Naive thymus-derived CD4-positive, alpha-beta T cell (primary cell): Measurements from ENCODE around the gene TRPC6. TPM values are rescaled to one million over a fixed set of nuclear protein-coding genes. Genes with fewer than 3 reads are reported as not detected.

Source experiments
- ATAC-seq: fragments of 150-1000 bp; cut with Tn5 transposase; 2 replicates; pipeline ENCODE4 v1.10.0; 2021; ENCODE audit warnings: mild to moderate bottlenecking, moderate library complexity
- CTCF ChIA-PET: fragments of 350-600 bp; sonication (Branson Sonifier 250); formaldehyde crosslinking; loops from one replicate; lab custom pipeline; 2021; ENCODE audit warnings: antibody characterized with exemption; lab: Charles Lee
- POLR2A ChIA-PET: fragments of 350-600 bp; sonication (Branson Sonifier 250); formaldehyde crosslinking; loops from one replicate; lab custom pipeline; 2021; ENCODE audit warnings: antibody characterized with exemption, inconsistent platforms; lab: Charles Lee
- DNase-seq, 9 donors: peaks; one replicate each; pipeline versions ENCODE4 v3.0.0 to v3.0.0-alpha.2; 2020 to 2022; ENCODE audit warnings: mixed read lengths in 1 of 9
- H3K27ac ChIP-seq: one replicate; pipeline ENCODE4 v1.7.0; 2013; ENCODE audit warnings: mild to moderate bottlenecking, low read depth, low read length, moderate library complexity
- H3K27me3 ChIP-seq, 2 donors: one replicate each; pipeline ENCODE4 v1.7.0; 2013; ENCODE audit warnings: low read length in 2 of 2, mild to moderate bottlenecking in 2 of 2, moderate library complexity in 2 of 2; ENCODE audit not compliant: control insufficient read depth in 2 of 2, insufficient read depth in 2 of 2
- H3K36me3 ChIP-seq, 3 experiments: 1 replicate in 2 of 3; 2 replicates in 1 of 3; pipeline ENCODE4 v1.7.0; 2013; ENCODE audit warnings: low read length in 3 of 3, mild to moderate bottlenecking in 3 of 3, moderate library complexity in 1 of 3; ENCODE audit not compliant: insufficient read depth in 3 of 3, control insufficient read depth in 2 of 3
- H3K4me1 ChIP-seq, 2 donors: one replicate each; pipeline ENCODE4 v1.7.0; 2013; ENCODE audit warnings: low read length in 2 of 2, mild to moderate bottlenecking in 2 of 2, moderate library complexity in 1 of 2; ENCODE audit not compliant: control insufficient read depth in 2 of 2, insufficient read depth in 2 of 2
- H3K4me3 ChIP-seq: 2 replicates; pipeline ENCODE4 v1.7.0; 2013; ENCODE audit warnings: mild to moderate bottlenecking, low read length
- H3K9me3 ChIP-seq, 3 experiments: 1 replicate in 2 of 3; 2 replicates in 1 of 3; pipeline ENCODE4 v1.7.0; 2013; ENCODE audit warnings: low read length in 3 of 3; ENCODE audit not compliant: control insufficient read depth in 2 of 3
- H3K27ac Mint-ChIP-seq, 9 donors: one replicate each; pipeline ENCODE4 v1.8.0; 2020 to 2022; ENCODE audit warnings: mixed read lengths in 9 of 9, mild to moderate bottlenecking in 8 of 9, moderate library complexity in 5 of 9, inconsistent platforms in 2 of 9
- H3K27me3 Mint-ChIP-seq, 5 donors: one replicate each; pipeline ENCODE4 v1.8.0; 2021 to 2022; ENCODE audit warnings: mixed read lengths in 5 of 5, mild to moderate bottlenecking in 1 of 5
- H3K36me3 Mint-ChIP-seq, 5 donors: one replicate each; pipeline ENCODE4 v1.8.0; 2020 to 2022; ENCODE audit warnings: mixed read lengths in 5 of 5, mild to moderate bottlenecking in 3 of 5, inconsistent platforms in 1 of 5
- H3K4me1 Mint-ChIP-seq, 7 donors: one replicate each; pipeline ENCODE4 v1.8.0; 2020 to 2022; ENCODE audit warnings: mixed read lengths in 7 of 7, mild to moderate bottlenecking in 3 of 7, inconsistent platforms in 1 of 7
- H3K4me3 Mint-ChIP-seq, 10 donors: one replicate each; pipeline ENCODE4 v1.8.0; 2020 to 2022; ENCODE audit warnings: mild to moderate bottlenecking in 10 of 10, mixed read lengths in 10 of 10, moderate library complexity in 6 of 10, inconsistent platforms in 2 of 10
- H3K9me3 Mint-ChIP-seq, 11 donors: one replicate each; pipeline ENCODE4 v1.8.0; 2020 to 2022; ENCODE audit warnings: mixed read lengths in 11 of 11, mild to moderate bottlenecking in 4 of 11, inconsistent platforms in 1 of 11, moderate library complexity in 1 of 11
- intact Hi-C, 2 donors: fragments of 100-400 bp; cut with micrococcal nuclease; formaldehyde crosslinking; loops; one replicate each; pipeline ENCODE4 v1.15.1; 2023
- polyA plus RNA-seq, 2 donors: library from polyadenylated mRNA; unstranded; fragments of 300-500 nt; fragmentation: Illumina TruSeq; gene quantifications; one replicate each; pipeline ENCODE4 v1.2.3, GENCODE V29; 2021
- total RNA-seq, 6 experiments: library from RNA in 5 of 6; stranded (reverse) in 5 of 6; gene quantifications; 1 replicate in 5 of 6; 2 replicates in 1 of 6; pipeline ENCODE4 v1.2.3 and lab custom pipeline; 2021 to 2026

The TRPC6 gene
- total and polyA plus RNA-seq, 7 experiments from 2014 or later, result not detected

DNA sequence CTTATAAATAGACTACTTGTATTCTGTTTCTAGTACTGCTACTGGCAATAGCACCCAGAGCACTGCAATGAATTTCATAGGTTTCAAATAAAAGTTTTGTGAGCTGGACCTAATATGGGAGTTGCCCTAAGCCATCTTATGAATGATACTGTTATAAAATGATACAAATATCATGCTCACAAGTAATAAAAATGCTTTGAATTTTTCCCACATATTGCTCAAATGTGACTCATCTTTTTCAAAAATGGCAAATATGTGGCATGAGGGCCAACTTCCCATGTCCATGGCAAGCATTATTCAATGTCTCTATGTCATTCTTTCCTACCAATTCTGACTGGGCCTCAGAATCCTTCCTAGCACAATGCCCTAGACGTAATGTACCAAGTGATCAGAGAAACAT lies 137.6 kb downstream of the TRPC6 start:
- Histone ChIP-seq H3K4me3 (no peak overlapping the region), H3K27ac (no peak overlapping the region), H3K27me3 (no peaks in the 10 kb centered on the region), H3K4me1 (no peaks in the 10 kb centered on the region), H3K36me3 (no peaks in the 10 kb centered on the region), H3K9me3 (peaks cover 0 to 7% (median 0%) of the 10 kb centered on the region in 3 experiments)
- DNase-seq (no peak), ATAC-seq (no peak)
- intact Hi-C loops, result no loop called here
- no peaks in the 10 kb centered on the region for H3K4me1 Mint-ChIP-seq
- no peaks in the 10 kb centered on the region for H3K36me3 Mint-ChIP-seq
- H3K27me3 Mint-ChIP-seq, result peaks cover 0 to 7% (median 0%) of the 10 kb centered on the region in 5 donors
- CTCF ChIA-PET, result no interaction called here
- POLR2A ChIA-PET, result no interaction called here
- H3K4me3 Mint-ChIP-seq, result no peak overlapping the region
- no peak overlapping the region for H3K27ac Mint-ChIP-seq
- peaks cover 0 to 10% (median 0%) of the 10 kb centered on the region in 11 donors for H3K9me3 Mint-ChIP-seq

DNA sequence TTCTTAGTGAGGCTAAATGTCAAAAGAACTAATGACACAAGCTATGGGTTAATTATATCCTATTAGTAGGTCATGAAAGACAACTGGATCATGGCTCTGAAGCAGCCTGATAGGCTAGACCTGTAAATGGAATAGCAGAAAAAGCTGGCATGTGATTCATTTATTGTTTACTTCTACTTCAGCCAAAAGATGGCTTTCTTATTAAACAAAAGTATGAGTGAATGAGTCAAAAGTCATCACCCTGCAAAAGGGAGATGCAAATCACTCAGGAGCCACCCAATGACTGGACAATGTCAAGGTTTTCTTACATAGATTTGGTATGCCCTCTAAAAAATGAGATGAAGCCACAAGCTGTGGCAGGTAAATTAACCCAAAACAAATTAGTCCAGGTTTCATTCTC lies 138.0 kb downstream of the TRPC6 start:
- H3K4me1 Mint-ChIP-seq, result no peaks in the 10 kb centered on the region
- H3K27me3 Mint-ChIP-seq, result peaks cover 0 to 7% (median 0%) of the 10 kb centered on the region in 5 donors
- intact Hi-C loops, result no loop called here
- Histone ChIP-seq H3K9me3 (peaks cover 0 to 7% (median 0%) of the 10 kb centered on the region in 3 experiments), H3K27ac (no peak overlapping the region), H3K27me3 (no peaks in the 10 kb centered on the region), H3K4me3 (no peak overlapping the region), H3K36me3 (no peaks in the 10 kb centered on the region), H3K4me1 (no peaks in the 10 kb centered on the region)
- no peak overlapping the region for H3K4me3 Mint-ChIP-seq
- DNase-seq, result no peak
- ATAC-seq, result no peak
- ChIA-PET POLR2A (no interaction called here), CTCF (no interaction called here)
- no peak overlapping the region for H3K27ac Mint-ChIP-seq
- H3K36me3 Mint-ChIP-seq, result no peaks in the 10 kb centered on the region
- peaks cover 0 to 10% (median 0%) of the 10 kb centered on the region in 11 donors for H3K9me3 Mint-ChIP-seq

DNA sequence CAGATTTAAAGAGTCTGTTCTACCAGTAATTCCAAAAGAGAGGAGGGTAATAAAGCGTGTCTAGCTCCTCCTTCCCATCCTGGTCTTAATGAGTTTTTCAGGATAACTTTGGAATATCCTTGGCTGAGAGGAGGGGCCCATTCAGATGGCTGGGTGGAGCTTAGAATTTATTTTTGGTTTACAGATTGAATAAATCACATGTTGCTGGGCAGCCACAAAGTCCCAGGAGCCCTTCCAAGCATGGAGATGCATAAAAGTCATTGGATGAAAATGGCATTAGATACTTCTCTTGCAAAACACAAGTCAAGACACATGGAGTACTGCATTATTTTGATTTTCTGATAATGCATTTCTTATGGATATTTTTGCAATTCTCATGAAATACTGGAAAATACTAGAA lies 139.0 kb downstream of the TRPC6 start:
- ChIA-PET CTCF (no interaction called here), POLR2A (no interaction called here)
- Histone ChIP-seq H3K36me3 (no peaks in the 10 kb centered on the region), H3K4me1 (no peaks in the 10 kb centered on the region), H3K27ac (no peak overlapping the region), H3K4me3 (no peak overlapping the region), H3K27me3 (no peaks in the 10 kb centered on the region), H3K9me3 (peaks cover 0 to 7% (median 0%) of the 10 kb centered on the region in 3 experiments)
- Mint-ChIP-seq H3K36me3 (no peaks in the 10 kb centered on the region), H3K27me3 (peaks cover 0 to 7% (median 0%) of the 10 kb centered on the region in 5 donors), H3K9me3 (peaks cover 0 to 10% (median 2%) of the 10 kb centered on the region in 11 donors), H3K4me1 (no peaks in the 10 kb centered on the region), H3K4me3 (no peak overlapping the region), H3K27ac (no peak overlapping the region)
- no peak for DNase-seq
- intact Hi-C loops, result no loop called here
- no peak for ATAC-seq

DNA sequence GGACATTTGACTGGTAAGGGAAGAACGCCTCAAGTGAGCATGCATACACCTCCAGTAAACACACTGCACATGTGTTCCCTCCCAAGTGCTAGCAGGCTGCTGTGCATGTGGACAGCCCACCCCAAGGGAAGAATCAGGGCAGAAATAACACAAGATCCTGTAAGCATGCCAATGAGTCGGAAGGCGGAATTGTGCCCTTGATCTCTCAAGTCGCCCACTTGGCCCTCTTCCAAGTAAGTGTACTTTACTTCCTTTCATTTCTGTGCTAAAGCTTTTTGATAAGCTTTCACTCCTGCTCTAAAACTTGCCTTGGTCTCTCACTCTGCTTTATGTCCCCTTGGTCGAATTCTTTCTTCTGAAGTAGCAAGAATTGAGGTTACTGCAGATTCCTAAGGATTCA lies 139.6 kb downstream of the TRPC6 start:
- POLR2A ChIA-PET, result no interaction called here
- Mint-ChIP-seq H3K36me3 (no peaks in the 10 kb centered on the region), H3K4me3 (no peak overlapping the region), H3K9me3 (peaks cover 0 to 10% (median 2%) of the 10 kb centered on the region in 11 donors), H3K4me1 (no peaks in the 10 kb centered on the region), H3K27ac (no peak overlapping the region), H3K27me3 (peaks cover 0 to 7% (median 0%) of the 10 kb centered on the region in 5 donors)
- Histone ChIP-seq H3K36me3 (no peaks in the 10 kb centered on the region), H3K9me3 (peaks cover 0 to 7% (median 0%) of the 10 kb centered on the region in 3 experiments), H3K4me3 (no peak overlapping the region), H3K27ac (no peak overlapping the region), H3K27me3 (no peaks in the 10 kb centered on the region), H3K4me1 (no peaks in the 10 kb centered on the region)
- no peak for ATAC-seq
- intact Hi-C loops, result no loop called here
- DNase-seq, result no peak
- CTCF ChIA-PET, result no interaction called here

DNA sequence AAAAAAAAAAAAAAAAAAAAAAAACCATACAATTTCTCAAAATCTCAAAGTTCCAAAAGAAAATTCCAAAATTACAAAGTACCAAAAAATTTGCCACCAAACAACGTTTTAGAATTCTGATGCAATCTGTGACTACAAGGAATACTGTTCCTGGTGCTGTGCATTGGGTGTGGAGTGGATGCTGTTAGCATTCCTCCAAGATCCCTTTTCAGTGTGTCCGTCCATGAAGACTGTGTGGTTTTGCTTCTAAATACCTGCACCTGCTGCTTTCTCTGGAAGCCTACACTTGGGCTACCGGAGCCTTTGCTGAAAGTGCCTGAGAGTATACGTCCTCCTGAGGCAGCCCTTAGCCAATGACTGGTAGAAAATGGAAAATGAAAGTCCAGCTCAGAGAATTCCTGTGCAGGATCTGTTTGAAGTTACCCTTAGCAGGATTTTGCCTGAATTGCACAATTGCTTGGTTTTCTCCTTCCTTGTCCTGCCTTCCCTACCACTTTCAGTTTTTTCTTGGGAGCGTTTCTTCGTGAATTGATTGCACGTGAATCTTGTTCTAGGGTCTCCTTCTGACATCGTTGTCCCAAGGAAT lies 140.8 kb downstream of the TRPC6 start:
- ChIA-PET POLR2A (no interaction called here), CTCF (no interaction called here)
- Histone ChIP-seq H3K4me3 (no peak overlapping the region), H3K27me3 (no peaks in the 10 kb centered on the region), H3K36me3 (no peaks in the 10 kb centered on the region), H3K4me1 (no peaks in the 10 kb centered on the region), H3K27ac (no peak overlapping the region), H3K9me3 (peaks cover 0 to 7% (median 0%) of the 10 kb centered on the region in 3 experiments)
- Mint-ChIP-seq H3K27ac (no peak overlapping the region), H3K4me3 (no peak overlapping the region), H3K9me3 (peaks cover 0 to 10% (median 3%) of the 10 kb centered on the region in 11 donors), H3K4me1 (no peaks in the 10 kb centered on the region), H3K36me3 (no peaks in the 10 kb centered on the region), H3K27me3 (peaks cover 0 to 7% (median 0%) of the 10 kb centered on the region in 5 donors)
- intact Hi-C loops, result no loop called here
- DNase-seq (no peak), ATAC-seq (no peak)

DNA sequence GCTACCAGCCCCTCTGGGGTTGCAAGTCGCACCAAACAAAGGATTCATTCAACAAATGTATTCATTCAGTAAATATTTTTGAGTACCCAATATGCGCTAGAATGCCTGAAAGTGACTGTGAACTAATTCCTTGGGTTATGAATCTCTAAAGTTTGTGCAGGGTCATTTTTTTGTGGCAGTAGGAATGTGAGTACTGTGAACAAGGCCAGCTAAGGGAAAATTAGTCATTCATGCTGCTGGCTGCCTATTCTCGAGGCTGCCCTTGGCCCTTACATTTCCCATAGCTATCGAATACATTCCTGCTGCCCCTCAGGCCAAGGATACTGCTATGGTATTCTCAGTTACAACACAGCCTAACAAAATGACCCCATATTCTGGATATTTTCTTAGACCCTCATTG lies 141.6 kb downstream of the TRPC6 start:
- H3K27me3 ChIP-seq, result no peaks in the 10 kb centered on the region
- CTCF ChIA-PET, result no interaction called here
- peaks cover 0 to 7% (median 0%) of the 10 kb centered on the region in 3 experiments for H3K9me3 ChIP-seq
- Mint-ChIP-seq H3K9me3 (peaks cover 0 to 10% (median 3%) of the 10 kb centered on the region in 11 donors), H3K4me3 (no peak overlapping the region), H3K27ac (no peak overlapping the region), H3K36me3 (no peaks in the 10 kb centered on the region), H3K27me3 (peaks cover 0 to 7% (median 0%) of the 10 kb centered on the region in 5 donors), H3K4me1 (no peaks in the 10 kb centered on the region)
- intact Hi-C loops, result no loop called here
- DNase-seq (no peak), ATAC-seq (no peak)
- H3K27ac ChIP-seq, result no peak overlapping the region
- no peak overlapping the region for H3K4me3 ChIP-seq
- H3K36me3 ChIP-seq, result no peaks in the 10 kb centered on the region
- no peaks in the 10 kb centered on the region for H3K4me1 ChIP-seq
- POLR2A ChIA-PET, result no interaction called here

DNA sequence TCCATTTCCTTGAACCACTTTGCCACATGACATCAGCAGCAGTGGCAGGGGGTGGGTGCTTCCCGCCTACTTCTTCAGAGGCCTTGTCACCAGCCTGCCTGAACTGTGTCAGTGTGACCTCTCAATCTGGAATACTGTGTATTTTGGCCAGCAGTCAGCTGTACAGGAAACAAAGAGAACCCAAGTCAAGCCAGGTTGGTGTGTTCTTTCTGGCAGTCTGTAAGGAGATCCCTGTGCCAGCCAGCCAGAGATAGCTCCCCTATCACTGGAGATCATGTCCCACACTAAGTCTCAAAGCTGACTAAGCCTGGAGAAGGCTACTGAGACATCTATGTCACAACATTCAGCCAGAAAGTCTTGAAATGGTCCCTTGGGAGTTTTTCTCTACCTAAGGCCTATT lies 142.1 kb downstream of the TRPC6 start:
- H3K4me1 ChIP-seq, result no peaks in the 10 kb centered on the region
- Mint-ChIP-seq H3K27me3 (peaks cover 0 to 7% (median 0%) of the 10 kb centered on the region in 5 donors), H3K36me3 (no peaks in the 10 kb centered on the region), H3K4me3 (no peak overlapping the region), H3K9me3 (peaks cover 0 to 12% (median 3%) of the 10 kb centered on the region in 11 donors), H3K4me1 (no peaks in the 10 kb centered on the region), H3K27ac (no peak overlapping the region)
- H3K27ac ChIP-seq, result no peak overlapping the region
- ATAC-seq (no peak), DNase-seq (no peak)
- intact Hi-C loops, result no loop called here
- POLR2A ChIA-PET, result no interaction called here
- no peaks in the 10 kb centered on the region for H3K36me3 ChIP-seq
- peaks cover 0 to 7% (median 0%) of the 10 kb centered on the region in 3 experiments for H3K9me3 ChIP-seq
- no peaks in the 10 kb centered on the region for H3K27me3 ChIP-seq
- CTCF ChIA-PET, result no interaction called here
- H3K4me3 ChIP-seq, result no peak overlapping the region
